Activated T-helper 1 cell treated with anti-CD3 and anti-CD28 coated beads, Interleukin-2, amount 50 U/mL, for 16 hours (primary cell): Measurements from ENCODE around the gene SPINK14.

Experiments
- DNase-seq, 2 donors: peaks; one replicate each; pipeline ENCODE4 v3.0.0-alpha.2; 2020; ENCODE audit warnings: low read depth in 1 of 2, low spot score in 1 of 2

Gene SPINK14

GRCh38 chr5:148168246-148168645 lies at the start of gene SPINK14:
SPINK14 (plus strand) TSS chr5:148168546; CDS start chr5:148169733, 1,187 bp downstream.
- DNase-seq = no peak

- DNase-seq = no peak
These were observed 48.0 kb upstream of the SPINK14 start for GRCh38 chr5:148120317-148120716.

- DNase-seq = no peak
These were observed 42.7 kb upstream of the SPINK14 start for GRCh38 chr5:148125641-148126040.

GRCh38 chr5:148135091-148136048 lies 33.0 kb upstream of the SPINK14 start:
- DNase-seq = no peak

- no peak for DNase-seq
These were observed 27.5 kb upstream of the SPINK14 start for GRCh38 chr5:148140846-148141245.

- no peak for DNase-seq
These were observed 26.7 kb upstream of the SPINK14 start for GRCh38 chr5:148141645-148142044.

- no peak for DNase-seq
These were observed 22.4 kb upstream of the SPINK14 start for GRCh38 chr5:148145916-148146315.

- no peak for DNase-seq
These were observed 21.9 kb upstream of the SPINK14 start for GRCh38 chr5:148146487-148146886.

- no peak for DNase-seq
These were observed 20.9 kb upstream of the SPINK14 start for GRCh38 chr5:148147415-148147814.

- DNase-seq = no peak
These were observed 16.5 kb upstream of the SPINK14 start for GRCh38 chr5:148151872-148152271.

- DNase-seq = no peak
These were observed 15.6 kb upstream of the SPINK14 start for GRCh38 chr5:148152781-148153180.

GRCh38 chr5:148156609-148157008 lies 11.7 kb upstream of the SPINK14 start:
- DNase-seq = no peak

- DNase-seq = no peak
These were observed 6.3 kb upstream of the SPINK14 start for GRCh38 chr5:148162038-148162437.

GRCh38 chr5:148163345-148163744 lies 5.0 kb upstream of the SPINK14 start:
- no peak for DNase-seq

- DNase-seq = no peak
These were observed 1.6 kb upstream of the SPINK14 start for GRCh38 chr5:148166550-148167283.

- DNase-seq = no peak
These were observed 4.0 kb downstream of the SPINK14 start for GRCh38 chr5:148172377-148172776.

GRCh38 chr5:148176480-148176879 lies 8.1 kb downstream of the SPINK14 start:
- DNase-seq = no peak

GRCh38 chr5:148177207-148177606 lies 8.9 kb downstream of the SPINK14 start:
- DNase-seq = no peak

- no peak for DNase-seq
These were observed 11.0 kb downstream of the SPINK14 start for GRCh38 chr5:148179234-148179824.

- DNase-seq = no peak
These were observed 18.1 kb downstream of the SPINK14 start for GRCh38 chr5:148186248-148187003.

GRCh38 chr5:148191010-148191409 lies 22.7 kb downstream of the SPINK14 start:
- no peak for DNase-seq
